ENCODE results near the gene SPIN2A.
A peak's percentile ranks its signal among the peaks of the same experiment; 100 is the strongest.
"Not testable (repeated sequence)": the region's sequence is repeated elsewhere in the genome, so short reads cannot be mapped to it uniquely, and the experiment has no call there.

SPIN2A gene

DNA sequence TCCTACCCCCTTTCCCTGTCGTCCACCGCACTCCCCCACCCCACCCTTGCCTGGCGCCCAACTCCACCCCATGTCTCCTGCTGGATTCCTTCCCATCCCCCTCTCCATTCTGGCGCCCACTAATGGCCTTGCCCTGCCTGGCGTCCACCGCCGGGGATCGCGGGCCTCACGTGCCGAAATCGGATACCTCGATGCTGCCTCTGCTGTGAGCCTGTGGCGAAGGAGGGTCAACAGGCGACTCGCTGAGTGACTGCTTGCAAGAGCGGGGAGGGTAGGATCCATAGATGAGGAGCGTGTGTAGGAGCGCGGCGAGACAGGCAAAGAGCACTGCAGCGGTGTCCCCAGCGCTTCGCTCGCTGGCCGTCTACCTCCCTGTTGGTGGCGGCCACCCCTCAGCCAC is at the start of gene SPIN2A:
Gene SPIN2A, minus strand, starts transcription at position 325 of the 400 bp plus-strand sequence. CDS start 800 bp downstream, outside the sequence.
- not testable (repeated sequence) for DNase-seq (ENCODE audit: low spot score)

- DNase-seq (ENCODE audit: low spot score), result no peak
Observed at GRCh38 chrX:57178605-57179004, 41.4 kb upstream of the SPIN2A start.

DNA sequence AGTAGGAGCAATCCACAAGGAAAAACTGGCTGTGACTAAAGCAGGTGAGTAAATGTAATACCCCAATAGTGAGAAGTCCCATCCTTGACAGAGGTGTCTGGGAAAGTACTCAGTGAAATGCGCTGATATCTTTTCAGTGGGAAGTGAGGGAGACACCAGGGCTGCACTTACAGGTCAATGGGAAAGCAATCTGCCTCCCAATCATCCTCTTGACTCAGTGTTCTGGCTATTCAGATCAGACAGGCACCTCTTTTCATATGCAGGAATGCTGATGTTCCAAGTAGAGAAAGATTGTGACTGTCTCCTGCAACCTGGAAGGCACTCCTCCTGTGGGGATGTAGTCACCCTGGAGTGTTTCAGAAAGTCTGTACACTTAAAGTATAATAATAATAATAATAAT is 39.9 kb upstream of the SPIN2A start:
- no peak for DNase-seq (ENCODE audit: low spot score)

DNA sequence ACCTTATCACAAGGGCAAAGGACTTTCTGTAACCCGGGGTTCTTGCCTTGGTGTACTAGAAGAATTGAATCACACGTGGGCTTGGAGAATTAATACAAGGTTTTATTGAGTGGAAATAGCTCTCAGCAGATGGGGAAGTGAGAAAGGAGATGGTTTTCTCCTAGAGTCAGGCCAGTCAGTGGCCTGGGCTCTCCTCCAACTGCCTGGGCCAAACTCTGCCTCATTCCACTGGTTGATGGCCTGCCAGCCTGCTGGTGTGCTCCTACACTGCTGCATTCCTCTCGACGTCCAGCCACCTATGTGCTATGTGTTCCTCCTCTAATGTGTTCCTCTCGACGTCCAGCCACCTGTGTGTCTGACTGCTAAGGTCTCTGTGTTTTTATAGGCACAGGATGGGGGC is 35.3 kb upstream of the SPIN2A start:
- DNase-seq (ENCODE audit: low spot score), result no peak

GRCh38 chrX:57156397-57157049 is 19.3 kb upstream of the SPIN2A start:
- no peak for DNase-seq (ENCODE audit: low spot score)

DNA sequence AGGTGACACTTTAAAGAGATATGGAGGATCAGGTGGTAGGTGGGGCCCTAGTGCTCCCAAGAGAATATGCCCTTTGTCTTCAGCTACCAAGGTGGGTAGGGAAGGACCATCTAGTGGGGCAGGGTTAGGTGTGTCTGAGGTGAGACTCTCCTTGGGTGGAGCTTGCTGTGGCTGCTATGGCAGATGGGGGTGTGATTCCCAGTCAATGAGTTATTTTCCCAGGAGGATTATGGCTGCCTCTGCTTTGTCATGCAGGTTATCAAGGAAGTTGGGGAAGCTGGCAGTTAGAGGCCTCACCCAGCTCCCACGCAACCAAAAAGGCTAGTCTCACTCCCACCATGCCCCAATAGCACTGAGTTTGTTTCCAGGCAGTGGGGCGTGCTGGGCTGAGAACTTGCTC is 18.0 kb upstream of the SPIN2A start:
- no peak for DNase-seq (ENCODE audit: low spot score)

GRCh38 chrX:57152222-57152621 is 15.0 kb upstream of the SPIN2A start:
- DNase-seq (ENCODE audit: low spot score), result not testable (repeated sequence)

DNA sequence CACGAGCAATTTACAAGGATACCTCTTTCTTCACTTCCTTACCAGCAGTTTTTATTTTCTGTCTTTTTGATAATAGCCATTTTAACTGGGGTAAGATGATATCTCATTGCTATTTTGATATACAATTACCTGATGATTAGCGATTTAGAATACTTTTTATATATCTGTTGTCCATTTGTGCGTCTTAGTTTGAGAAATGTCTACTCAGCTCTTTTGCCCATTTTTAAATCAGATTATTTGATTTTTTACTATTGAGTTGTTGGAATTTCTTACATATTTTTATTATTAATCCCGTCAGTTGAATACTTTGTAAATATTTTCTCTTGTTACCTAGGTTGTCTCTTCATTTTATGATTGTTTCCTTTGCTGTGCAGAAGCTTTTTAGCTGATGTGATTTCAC is 1.5 kb upstream of the SPIN2A start:
- no peak for DNase-seq (ENCODE audit: low spot score)

GRCh38 chrX:57137501-57137900 is 304 bp upstream of the SPIN2A start:
- no peak for DNase-seq (ENCODE audit: low spot score)

DNA sequence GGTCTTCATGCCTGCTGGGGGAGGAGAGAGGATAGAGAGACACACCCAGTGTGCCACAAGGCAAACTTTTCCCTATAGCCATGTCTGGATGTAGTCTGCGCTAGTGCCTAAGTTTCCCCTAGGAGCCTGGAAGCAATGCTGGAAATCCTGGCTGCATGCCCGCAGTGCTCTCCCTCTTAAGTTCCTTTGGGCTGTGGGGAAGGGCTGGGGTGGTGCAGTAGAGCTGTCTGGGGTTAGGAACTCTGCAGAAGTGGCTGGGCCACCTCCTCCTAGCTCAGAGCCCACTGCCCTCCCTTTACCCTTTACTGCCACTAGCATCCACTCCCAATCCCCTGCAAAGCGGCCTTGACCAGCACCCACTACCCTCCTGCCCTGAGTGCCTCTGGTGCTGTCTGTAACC is 608 bp downstream of the SPIN2A start:
- not testable (repeated sequence) for DNase-seq (ENCODE audit: low spot score)

GRCh38 chrX:57135287-57135686 is 1.9 kb downstream of the SPIN2A start:
- DNase-seq (ENCODE audit: low spot score), result no peak

DNA sequence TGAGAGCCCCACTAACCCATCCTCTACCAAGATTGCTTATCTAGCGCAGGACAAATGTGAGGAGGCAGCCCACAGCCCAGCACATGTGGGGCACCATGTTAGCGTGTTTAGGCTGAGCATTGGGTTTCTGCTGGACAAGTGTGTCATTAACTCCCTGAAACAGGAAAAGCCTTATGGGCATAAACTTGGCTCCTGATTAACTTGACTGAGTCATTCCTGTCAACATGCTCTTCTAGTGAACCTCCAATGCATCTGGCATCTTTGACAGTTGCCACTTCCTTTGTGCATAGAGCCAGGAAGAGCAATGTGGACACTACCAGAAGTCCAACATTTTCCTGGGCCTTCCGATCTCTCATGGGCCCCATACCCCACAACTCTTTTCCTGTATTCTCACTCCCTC is 2.5 kb downstream of the SPIN2A start:
- DNase-seq (ENCODE audit: low spot score), result no peak

DNA sequence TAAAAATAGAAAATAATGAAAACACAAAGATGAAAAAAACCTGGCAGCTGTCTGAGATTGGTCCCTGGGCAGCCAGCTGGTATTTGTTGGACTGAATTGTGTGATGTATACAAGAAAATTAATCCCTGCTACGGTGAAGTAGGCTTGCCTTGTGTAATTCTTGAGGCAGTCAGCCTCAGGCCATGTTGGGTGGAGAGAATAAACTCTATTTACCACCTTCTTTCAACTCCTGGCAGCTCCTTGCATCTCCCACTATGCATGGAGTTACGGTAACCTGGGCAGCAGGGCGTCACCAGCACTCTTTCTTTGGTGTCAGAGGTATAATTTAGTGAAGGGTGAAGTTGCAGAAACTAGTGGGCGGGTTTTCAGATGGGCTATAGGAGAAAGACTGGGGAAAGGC is 3.5 kb downstream of the SPIN2A start:
- no peak for DNase-seq (ENCODE audit: low spot score)

DNA sequence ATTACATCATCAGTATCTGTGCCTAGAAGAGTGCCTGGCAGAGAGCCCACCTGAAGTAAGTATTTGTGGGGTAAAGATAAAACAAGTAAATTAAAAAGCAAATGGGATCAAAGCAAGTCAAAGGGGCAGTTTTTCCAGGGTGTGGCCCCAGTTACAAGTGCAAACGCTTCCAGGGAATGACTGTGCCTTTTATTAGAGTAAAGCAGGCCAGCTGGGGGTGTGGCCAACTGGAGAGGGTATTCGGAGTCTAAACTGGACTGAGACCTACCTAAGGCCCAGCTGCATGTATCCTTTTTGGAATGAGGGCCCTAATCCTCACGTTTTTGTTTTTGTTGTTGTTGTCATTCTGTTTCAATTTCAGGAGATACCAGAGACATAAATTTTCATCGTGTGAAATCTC is 3.9 kb downstream of the SPIN2A start:
- DNase-seq (ENCODE audit: low spot score), result not testable (repeated sequence)

DNA sequence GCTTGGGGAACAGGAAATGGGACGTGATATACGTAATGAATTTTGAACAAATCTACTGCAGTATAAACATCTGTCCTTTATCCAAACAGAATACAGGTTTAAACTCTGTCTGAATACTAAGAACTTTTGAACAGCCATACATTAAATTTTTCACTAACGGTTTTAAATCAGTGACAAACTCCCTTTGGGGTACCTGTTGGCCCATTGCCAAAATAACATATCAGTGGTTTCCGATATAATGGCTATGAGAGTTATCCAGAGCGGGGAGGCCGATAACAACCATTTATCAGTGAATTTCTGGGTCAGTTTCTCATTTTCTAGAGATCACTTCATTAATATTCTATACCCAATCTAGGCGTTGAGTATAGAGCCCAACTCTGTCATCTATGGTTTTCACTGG is 5.2 kb downstream of the SPIN2A start:
- no peak for DNase-seq (ENCODE audit: low spot score)

- no peak for DNase-seq (ENCODE audit: low spot score)
Observed at GRCh38 chrX:57121816-57122215, 15.4 kb downstream of the SPIN2A start.

DNA sequence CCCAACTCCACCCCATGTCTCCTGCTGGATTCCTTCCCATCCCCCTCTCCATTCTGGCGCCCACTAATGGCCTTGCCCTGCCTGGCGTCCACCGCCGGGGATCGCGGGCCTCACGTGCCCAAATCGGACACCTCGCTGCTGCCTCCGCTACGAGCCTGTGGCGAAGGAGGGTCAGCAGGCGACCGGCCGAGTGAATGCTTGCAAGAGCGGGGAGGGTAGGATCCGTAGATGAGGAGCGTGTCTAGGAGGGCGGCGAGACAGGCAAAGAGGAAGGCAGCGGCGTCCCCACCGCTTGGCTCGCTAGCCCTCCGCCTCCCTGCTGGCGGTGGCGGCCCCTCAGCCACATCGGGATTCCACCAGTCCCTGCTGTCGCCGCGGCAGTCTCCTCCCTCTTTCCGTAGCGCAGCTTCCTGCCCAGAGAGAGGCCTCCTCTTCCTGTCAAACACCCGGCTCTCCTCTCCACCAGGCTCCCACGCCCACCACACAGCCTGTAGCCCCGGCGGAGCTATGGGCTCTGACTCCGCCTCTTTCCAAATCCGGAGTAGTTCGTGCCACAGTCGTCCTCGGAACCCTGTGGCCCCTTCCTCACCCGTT is 15.9 kb downstream of the SPIN2A start, which contains the start of gene SPIN2B:
Gene SPIN2B, minus strand, starts transcription at position 387 of the 594 bp plus-strand sequence.
- DNase-seq (ENCODE audit: low spot score), result peak; percentile 81

DNA sequence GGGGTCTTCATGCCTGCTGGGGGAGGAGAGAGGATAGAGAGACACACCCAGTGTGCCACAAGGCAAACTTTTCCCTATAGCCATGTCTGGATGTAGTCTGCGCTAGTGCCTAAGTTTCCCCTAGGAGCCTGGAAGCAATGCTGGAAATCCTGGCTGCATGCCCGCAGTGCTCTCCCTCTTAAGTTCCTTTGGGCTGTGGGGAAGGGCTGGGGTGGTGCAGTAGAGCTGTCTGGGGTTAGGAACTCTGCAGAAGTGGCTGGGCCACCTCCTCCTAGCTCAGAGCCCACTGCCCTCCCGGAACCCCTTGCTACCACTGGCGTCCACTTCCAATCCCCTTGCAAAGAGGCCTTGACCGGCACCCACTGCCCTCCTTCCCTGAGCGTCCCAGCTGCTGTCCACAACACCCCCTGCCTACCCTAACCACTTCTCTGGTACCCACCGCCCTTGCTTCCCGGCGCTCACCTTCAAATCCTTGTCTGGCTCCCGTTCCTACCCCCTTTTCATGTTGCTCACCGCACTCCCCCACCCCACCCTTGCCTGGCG is 16.5 kb downstream of the SPIN2A start:
- DNase-seq (ENCODE audit: low spot score), result not testable (repeated sequence)

- DNase-seq (ENCODE audit: low spot score), result no peak
Observed at GRCh38 chrX:57119416-57119815, 17.8 kb downstream of the SPIN2A start.

GRCh38 chrX:57117566-57117965 is 19.6 kb downstream of the SPIN2A start:
- DNase-seq (ENCODE audit: low spot score), result not testable (repeated sequence)

- DNase-seq (ENCODE audit: low spot score), result no peak
Observed at GRCh38 chrX:57104921-57105398, 32.2 kb downstream of the SPIN2A start.

- no peak for DNase-seq (ENCODE audit: low spot score)
Observed at GRCh38 chrX:57104406-57104805, 32.8 kb downstream of the SPIN2A start.

GRCh38 chrX:57103489-57103888 is 33.7 kb downstream of the SPIN2A start:
- no peak for DNase-seq (ENCODE audit: low spot score)
